ENCODE measurements around the gene STT3B.

- TF ChIP-seq, protein P1, sequence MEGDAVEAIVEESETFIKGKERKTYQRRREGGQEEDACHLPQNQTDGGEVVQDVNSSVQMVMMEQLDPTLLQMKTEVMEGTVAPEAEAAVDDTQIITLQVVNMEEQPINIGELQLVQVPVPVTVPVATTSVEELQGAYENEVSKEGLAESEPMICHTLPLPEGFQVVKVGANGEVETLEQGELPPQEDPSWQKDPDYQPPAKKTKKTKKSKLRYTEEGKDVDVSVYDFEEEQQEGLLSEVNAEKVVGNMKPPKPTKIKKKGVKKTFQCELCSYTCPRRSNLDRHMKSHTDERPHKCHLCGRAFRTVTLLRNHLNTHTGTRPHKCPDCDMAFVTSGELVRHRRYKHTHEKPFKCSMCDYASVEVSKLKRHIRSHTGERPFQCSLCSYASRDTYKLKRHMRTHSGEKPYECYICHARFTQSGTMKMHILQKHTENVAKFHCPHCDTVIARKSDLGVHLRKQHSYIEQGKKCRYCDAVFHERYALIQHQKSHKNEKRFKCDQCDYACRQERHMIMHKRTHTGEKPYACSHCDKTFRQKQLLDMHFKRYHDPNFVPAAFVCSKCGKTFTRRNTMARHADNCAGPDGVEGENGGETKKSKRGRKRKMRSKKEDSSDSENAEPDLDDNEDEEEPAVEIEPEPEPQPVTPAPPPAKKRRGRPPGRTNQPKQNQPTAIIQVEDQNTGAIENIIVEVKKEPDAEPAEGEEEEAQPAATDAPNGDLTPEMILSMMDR (IDR thresholded peaks at IDR 0.05), result no peak
- no peak for TF ChIP-seq POLR2AphosphoS5 (IDR thresholded peaks at IDR 0.05)
These were observed 9.2 kb upstream of the STT3B start for GRCh38 chr3:31523543-31523942.
